Astrocyte (in vitro differentiated cells and primary cell): ENCODE measurements around the gene KLHDC8A.
"Not testable (repeated sequence)": the region's sequence is repeated elsewhere in the genome, so short reads cannot be mapped to it uniquely, and the experiment has no call there.

Experiments used
- CTCF ChIP-seq: IDR thresholded peaks from 2 replicates; pipeline ENCODE4 v1.5.1; 2011; ENCODE audit warnings: low read depth, mild to moderate bottlenecking, inconsistent platforms, low read length, moderate library complexity; ENCODE audit not compliant: insufficient read depth
- EZH2 ChIP-seq: IDR thresholded peaks from 2 replicates; pipeline ENCODE4 v1.6.1; 2012; ENCODE audit warnings: mild to moderate bottlenecking, low read length, inconsistent platforms; ENCODE audit not compliant: insufficient read depth

- not testable (repeated sequence) for TF ChIP-seq CTCF, EZH2
Observed at GRCh38 chr1:205406252-205406651, 49.5 kb upstream of the KLHDC8A start.
